ENCODE data around the gene MRPL51.

GRCh38 chr12:6535960-6536847 lies 43.1 kb upstream of the MRPL51 start:
- TF ChIP-seq CTCF (IDR thresholded peaks at IDR 0.05; ENCODE audit: poor library complexity) (no peak), EZH2 (IDR thresholded peaks at IDR 0.05; ENCODE audit: borderline replicate concordance) (no peak)
